ENCODE measurements around the gene TAOK2. TPM values are rescaled to one million over a fixed set of nuclear protein-coding genes. Genes with fewer than 3 reads are reported as not detected.
"Not testable (repeated sequence)": the region's sequence is repeated elsewhere in the genome, so short reads cannot be mapped to it uniquely, and the experiment has no call there.

TAOK2 gene
- total RNA-seq, 6 experiments from 2014 or later = 15.8 to 19.6 (median 17.2) TPM

- Histone ChIP-seq H3K27me3 (no peaks in the 10 kb centered on the region), H3K27ac (no peak overlapping the region), H3K36me3 (no peaks in the 10 kb centered on the region), H3K4me3 (no peak overlapping the region), H3K9me3 (no peaks in the 10 kb centered on the region), H3K4me1 (no peaks in the 10 kb centered on the region)
- no peak for DNase-seq
- intact Hi-C loops (cut with DNase I) = no loop called here
- no peak for TF ChIP-seq POLR2A (IDR thresholded peaks at IDR 0.05)
- TF ChIP-seq CTCF (IDR thresholded peaks at IDR 0.05) = peak; percentile 54 to 68 (median 64)
- peak; percentile 28 to 67 (median 64) for ATAC-seq
- WGBS (ENCODE audit: insufficient coverage, low coverage, low lambda C conversion rate, missing lambda C conversion rate) = 17% methylated on average over 10 of the region's 12 CpGs
Measured at GRCh38 chr16:30032083-30032819, 58.6 kb downstream of the TAOK2 start.

GRCh38 chr16:30033270-30033669 is 59.6 kb downstream of the TAOK2 start:
- intact Hi-C loops (cut with DNase I) = no loop called here
- DNase-seq (no peak), ATAC-seq (no peak)
- Histone ChIP-seq H3K4me3 (no peak overlapping the region), H3K9me3 (no peaks in the 10 kb centered on the region), H3K27ac (no peak overlapping the region), H3K36me3 (no peaks in the 10 kb centered on the region), H3K27me3 (no peaks in the 10 kb centered on the region), H3K4me1 (no peaks in the 10 kb centered on the region)
- WGBS (ENCODE audit: insufficient coverage, low coverage, low lambda C conversion rate, missing lambda C conversion rate) = 60% methylated on average over 4 of the region's 7 CpGs
- TF ChIP-seq POLR2A (IDR thresholded peaks at IDR 0.05) (no peak), CTCF (IDR thresholded peaks at IDR 0.05) (no peak)

GRCh38 chr16:30040221-30040620 is 66.6 kb downstream of the TAOK2 start:
- DNase-seq = no peak
- Histone ChIP-seq H3K27me3 (no peaks in the 10 kb centered on the region), H3K27ac (no peak overlapping the region), H3K9me3 (no peaks in the 10 kb centered on the region), H3K4me1 (no peaks in the 10 kb centered on the region), H3K4me3 (no peak overlapping the region), H3K36me3 (no peaks in the 10 kb centered on the region)
- TF ChIP-seq POLR2A (IDR thresholded peaks at IDR 0.05) (no peak), CTCF (IDR thresholded peaks at IDR 0.05) (no peak)
- intact Hi-C loops (cut with DNase I) = no loop called here
- 43% methylated on average over 4 of the region's 5 CpGs for WGBS (ENCODE audit: insufficient coverage, low coverage, low lambda C conversion rate, missing lambda C conversion rate)
- ATAC-seq = no peak

GRCh38 chr16:30040690-30041089 is 67.0 kb downstream of the TAOK2 start:
- not testable (repeated sequence) for DNase-seq

GRCh38 chr16:30041841-30042240 is 68.2 kb downstream of the TAOK2 start:
- H3K4me1 ChIP-seq = no peaks in the 10 kb centered on the region
- no peak for DNase-seq
- H3K36me3 ChIP-seq = no peaks in the 10 kb centered on the region
- 15% methylated on average over 5 of the region's 5 CpGs for WGBS (ENCODE audit: insufficient coverage, low coverage, low lambda C conversion rate, missing lambda C conversion rate)
- no peak overlapping the region for H3K4me3 ChIP-seq
- H3K9me3 ChIP-seq = no peaks in the 10 kb centered on the region
- ATAC-seq = peak in 2 of 4 donors; percentile 47 to 49
- TF ChIP-seq CTCF (IDR thresholded peaks at IDR 0.05) (peak; percentile 22 to 59 (median 48)), POLR2A (IDR thresholded peaks at IDR 0.05) (no peak)
- H3K27me3 ChIP-seq = no peaks in the 10 kb centered on the region
- intact Hi-C loops (cut with DNase I) = no loop called here
- H3K27ac ChIP-seq = no peak overlapping the region

More at GRCh38 chr16:30040690-30041089, 67.0 kb downstream of the TAOK2 start:
- H3K27ac ChIP-seq; H3K4me3 ChIP-seq; H3K4me1 ChIP-seq; H3K27me3 ChIP-seq; ATAC-seq; H3K9me3 ChIP-seq; H3K36me3 ChIP-seq; intact Hi-C loops (cut with DNase I): not testable (repeated sequence)
- WGBS (ENCODE audit: insufficient coverage, low coverage, low lambda C conversion rate, missing lambda C conversion rate) = 89% methylated on average over 5 of the region's 5 CpGs

Other genes with a start within 250 kb of the TAOK2 start
- 1 to 10 TPM in 1 of 6 experiments, under 1 TPM in 5; 0.40 to 1.2 (median 0.66) TPM for gene C16orf54, start 227.9 kb upstream of the TAOK2 start, total RNA-seq
- gene ZG16, start 195.6 kb upstream of the TAOK2 start, total RNA-seq = 1 to 10 TPM in 4 of 6 experiments, under 1 TPM in 2; 0.06 to 3.1 (median 1.1) TPM
- 10 to 100 TPM in 5 of 6 experiments, 1 to 10 TPM in 1; 9.8 to 27.1 (median 24.7) TPM for gene KIF22, start 183.1 kb upstream of the TAOK2 start, total RNA-seq
- gene MAZ, start 167.3 kb upstream of the TAOK2 start, total RNA-seq = 100 to 1,000 TPM in 1 of 6 experiments, 10 to 100 TPM in 5; 42.9 to 106 (median 60.7) TPM
- under 1 TPM in 4 of 6 experiments, not detected in 2; 0.15 to 0.98 (median 0.51) TPM for gene PRRT2, start 161.7 kb upstream of the TAOK2 start, total RNA-seq
- 10 to 100 TPM in 5 of 6 experiments, 1 to 10 TPM in 1; 8.5 to 26.1 (median 11.5) TPM for gene PAGR1, start 157.7 kb upstream of the TAOK2 start, total RNA-seq
- gene MVP, start 153.4 kb upstream of the TAOK2 start, total RNA-seq = 100 to 1,000 TPM in 2 of 6 experiments, 10 to 100 TPM in 4; 37.4 to 112 (median 77.8) TPM
- 10 to 100 TPM; 35.1 to 96.6 (median 58.2) TPM for gene CDIPT, start 110.6 kb upstream of the TAOK2 start, total RNA-seq
- gene SEZ6L2, start 74.3 kb upstream of the TAOK2 start, total RNA-seq = under 1 TPM; 0.15 to 0.56 (median 0.32) TPM
- under 1 TPM in 2 of 6 experiments, not detected in 4; 0.38 to 0.50 TPM for gene ASPHD1, start 73.4 kb upstream of the TAOK2 start, total RNA-seq
- 10 to 100 TPM in 1 of 6 experiments, 1 to 10 TPM in 5; 5.4 to 13.5 (median 7.2) TPM for gene KCTD13, start 47.6 kb upstream of the TAOK2 start, total RNA-seq
- gene TMEM219, start 11.8 kb upstream of the TAOK2 start, total RNA-seq = 10 to 100 TPM; 49.9 to 75.9 (median 57.1) TPM
- gene HIRIP3, start 21.7 kb downstream of the TAOK2 start, total RNA-seq = 10 to 100 TPM in 2 of 6 experiments, 1 to 10 TPM in 4; 5.2 to 12.9 (median 9.0) TPM
- gene INO80E, start 22.4 kb downstream of the TAOK2 start, total RNA-seq = 10 to 100 TPM; 22.3 to 45.8 (median 33.2) TPM
- gene DOC2A, start 37.2 kb downstream of the TAOK2 start, total RNA-seq = under 1 TPM in 3 of 6 experiments, not detected in 3; 0.16 to 0.66 (median 0.33) TPM
- not detected for gene C16orf92, start 49.3 kb downstream of the TAOK2 start, total RNA-seq
- not detected for gene TLCD3B, start 57.4 kb downstream of the TAOK2 start, total RNA-seq
- gene ALDOA, start 91.9 kb downstream of the TAOK2 start, total RNA-seq = 100 to 1,000 TPM; 113 to 580 (median 345) TPM
- 10 to 100 TPM; 43.1 to 59.7 (median 47.0) TPM for gene PPP4C, start 102.1 kb downstream of the TAOK2 start, total RNA-seq
- gene TBX6, start 118.1 kb downstream of the TAOK2 start, total RNA-seq = under 1 TPM; 0.37 to 0.68 (median 0.42) TPM
- gene YPEL3, start 122.3 kb downstream of the TAOK2 start, total RNA-seq = 10 to 100 TPM; 13.5 to 46.5 (median 21.9) TPM
- gene GDPD3, start 139.7 kb downstream of the TAOK2 start, total RNA-seq = 1 to 10 TPM in 4 of 6 experiments, under 1 TPM in 1, not detected in 1; 0.19 to 2.3 (median 2.3) TPM
- gene MAPK3, start 149.4 kb downstream of the TAOK2 start, total RNA-seq = 10 to 100 TPM in 5 of 6 experiments, 1 to 10 TPM in 1; 7.4 to 24.1 (median 16.0) TPM
- 10 to 100 TPM in 1 of 6 experiments, 1 to 10 TPM in 5; 7.0 to 15.2 (median 7.9) TPM for gene CORO1A, start 209.7 kb downstream of the TAOK2 start, total RNA-seq
- 100 to 1,000 TPM in 1 of 6 experiments, 10 to 100 TPM in 5; 22.9 to 139 (median 25.6) TPM for gene BOLA2B, start 219.8 kb downstream of the TAOK2 start, total RNA-seq
- gene SLX1A, start 220.0 kb downstream of the TAOK2 start, total RNA-seq = 10 to 100 TPM; 15.5 to 83.2 (median 36.4) TPM
- gene SULT1A3, start 225.4 kb downstream of the TAOK2 start, total RNA-seq = 10 to 100 TPM in 5 of 6 experiments, 1 to 10 TPM in 1; 8.5 to 29.0 (median 11.9) TPM

Measured in right lobe of liver (tissue), 6 donors.